Measurements from ENCODE around the gene BICD1.

DNA sequence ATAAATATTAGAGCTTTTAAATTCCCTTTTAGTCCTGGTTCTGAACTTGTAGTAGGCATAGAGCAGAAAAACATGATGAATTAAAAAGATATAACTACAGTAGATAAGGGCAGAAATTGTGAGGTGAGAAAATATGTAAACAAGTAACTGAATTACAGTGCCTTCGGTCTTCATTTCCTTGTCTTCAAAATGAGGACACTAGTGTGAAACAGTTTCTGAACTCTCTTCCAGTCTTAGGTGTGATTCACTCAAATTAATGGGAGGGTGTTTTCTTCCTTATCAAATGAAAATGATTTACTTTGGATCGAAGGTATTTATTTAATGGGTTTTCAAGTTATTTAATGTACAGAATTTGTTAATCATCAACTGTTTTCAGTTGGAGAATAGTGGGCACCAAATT is 294.2 kb downstream of the BICD1 start:
- TF ChIP-seq, protein P1, sequence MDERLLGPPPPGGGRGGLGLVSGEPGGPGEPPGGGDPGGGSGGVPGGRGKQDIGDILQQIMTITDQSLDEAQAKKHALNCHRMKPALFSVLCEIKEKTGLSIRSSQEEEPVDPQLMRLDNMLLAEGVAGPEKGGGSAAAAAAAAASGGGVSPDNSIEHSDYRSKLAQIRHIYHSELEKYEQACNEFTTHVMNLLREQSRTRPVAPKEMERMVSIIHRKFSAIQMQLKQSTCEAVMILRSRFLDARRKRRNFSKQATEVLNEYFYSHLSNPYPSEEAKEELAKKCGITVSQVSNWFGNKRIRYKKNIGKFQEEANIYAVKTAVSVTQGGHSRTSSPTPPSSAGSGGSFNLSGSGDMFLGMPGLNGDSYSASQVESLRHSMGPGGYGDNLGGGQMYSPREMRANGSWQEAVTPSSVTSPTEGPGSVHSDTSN (CRISPR knock-in tag; IDR thresholded peaks at IDR 0.05), result no peak
- TF ChIP-seq, protein P2, sequence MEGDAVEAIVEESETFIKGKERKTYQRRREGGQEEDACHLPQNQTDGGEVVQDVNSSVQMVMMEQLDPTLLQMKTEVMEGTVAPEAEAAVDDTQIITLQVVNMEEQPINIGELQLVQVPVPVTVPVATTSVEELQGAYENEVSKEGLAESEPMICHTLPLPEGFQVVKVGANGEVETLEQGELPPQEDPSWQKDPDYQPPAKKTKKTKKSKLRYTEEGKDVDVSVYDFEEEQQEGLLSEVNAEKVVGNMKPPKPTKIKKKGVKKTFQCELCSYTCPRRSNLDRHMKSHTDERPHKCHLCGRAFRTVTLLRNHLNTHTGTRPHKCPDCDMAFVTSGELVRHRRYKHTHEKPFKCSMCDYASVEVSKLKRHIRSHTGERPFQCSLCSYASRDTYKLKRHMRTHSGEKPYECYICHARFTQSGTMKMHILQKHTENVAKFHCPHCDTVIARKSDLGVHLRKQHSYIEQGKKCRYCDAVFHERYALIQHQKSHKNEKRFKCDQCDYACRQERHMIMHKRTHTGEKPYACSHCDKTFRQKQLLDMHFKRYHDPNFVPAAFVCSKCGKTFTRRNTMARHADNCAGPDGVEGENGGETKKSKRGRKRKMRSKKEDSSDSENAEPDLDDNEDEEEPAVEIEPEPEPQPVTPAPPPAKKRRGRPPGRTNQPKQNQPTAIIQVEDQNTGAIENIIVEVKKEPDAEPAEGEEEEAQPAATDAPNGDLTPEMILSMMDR (CRISPR knock-in tag; IDR thresholded peaks at IDR 0.05), result no peak

Data from HepG2 (cell line).